GM19468 (cell line): ENCODE measurements around the gene SPEN.

Experiments used
- ATAC-seq: cut with Tn5 transposase; IDR thresholded peaks from one replicate; pipeline ENCODE4 v1.9.1; 2021; ENCODE audit warnings: mild to moderate bottlenecking, moderate library complexity, moderate number of reproducible peaks; ENCODE audit not compliant: unreplicated experiment; ENCODE audit errors: extremely low read depth

Gene SPEN

GRCh38 chr1:15928971-15929965 is 81.8 kb downstream of the SPEN start:
- no peak for ATAC-seq

GRCh38 chr1:15931401-15931800 is 83.9 kb downstream of the SPEN start:
- no peak for ATAC-seq

- no peak for ATAC-seq
Observed at GRCh38 chr1:15931884-15932283, 84.4 kb downstream of the SPEN start.

- ATAC-seq, result no peak
Observed at GRCh38 chr1:15932612-15933011, 85.1 kb downstream of the SPEN start.

GRCh38 chr1:15933684-15934083 is 86.2 kb downstream of the SPEN start:
- no peak for ATAC-seq

GRCh38 chr1:15934211-15935055 is 86.9 kb downstream of the SPEN start:
- no peak for ATAC-seq

- ATAC-seq, result no peak
Observed at GRCh38 chr1:15935056-15935950, 87.8 kb downstream of the SPEN start.

- ATAC-seq, result no peak
Observed at GRCh38 chr1:15936025-15936424, 88.5 kb downstream of the SPEN start.

GRCh38 chr1:15937146-15937545 is 89.6 kb downstream of the SPEN start:
- ATAC-seq, result no peak

- ATAC-seq, result no peak
Observed at GRCh38 chr1:15937706-15938168, 90.2 kb downstream of the SPEN start.

GRCh38 chr1:15938628-15939161 is 91.2 kb downstream of the SPEN start:
- no peak for ATAC-seq

- no peak for ATAC-seq
Observed at GRCh38 chr1:15939181-15940109, 91.9 kb downstream of the SPEN start.

- no peak for ATAC-seq
Observed at GRCh38 chr1:15940110-15941043, 92.9 kb downstream of the SPEN start.

- ATAC-seq, result no peak
Observed at GRCh38 chr1:15941044-15941840, 93.7 kb downstream of the SPEN start.

- no peak for ATAC-seq
Observed at GRCh38 chr1:15941899-15942660, 94.6 kb downstream of the SPEN start.
